GM21717 (cell line): ENCODE measurements around the gene KIF26A.

Experiments
- ATAC-seq: cut with Tn5 transposase; IDR thresholded peaks from one replicate; pipeline ENCODE4 v1.9.1; 2021; ENCODE audit warnings: mild to moderate bottlenecking, moderate library complexity; ENCODE audit not compliant: unreplicated experiment

KIF26A gene

GRCh38 chr14:104175041-104175440 lies 36.7 kb downstream of the KIF26A start:
- ATAC-seq, result no peak

- ATAC-seq, result no peak
These were observed 37.4 kb downstream of the KIF26A start for GRCh38 chr14:104175811-104176210.

GRCh38 chr14:104176611-104177010 lies 38.2 kb downstream of the KIF26A start:
- ATAC-seq, result no peak

GRCh38 chr14:104177411-104177810 lies 39.0 kb downstream of the KIF26A start:
- no peak for ATAC-seq

GRCh38 chr14:104178279-104178678 lies 39.9 kb downstream of the KIF26A start:
- ATAC-seq, result no peak

GRCh38 chr14:104179126-104179525 lies 40.7 kb downstream of the KIF26A start:
- ATAC-seq, result no peak

GRCh38 chr14:104179564-104180129 lies 41.3 kb downstream of the KIF26A start:
- no peak for ATAC-seq

GRCh38 chr14:104180561-104181165 lies 42.3 kb downstream of the KIF26A start:
- ATAC-seq, result no peak

- no peak for ATAC-seq
These were observed 43.6 kb downstream of the KIF26A start for GRCh38 chr14:104181761-104182530.

- ATAC-seq, result no peak
These were observed 44.6 kb downstream of the KIF26A start for GRCh38 chr14:104182857-104183425.

GRCh38 chr14:104183796-104184195 lies 45.4 kb downstream of the KIF26A start:
- no peak for ATAC-seq

- no peak for ATAC-seq
These were observed 46.1 kb downstream of the KIF26A start for GRCh38 chr14:104184506-104184905.

GRCh38 chr14:104184911-104185499 lies 46.6 kb downstream of the KIF26A start:
- ATAC-seq, result no peak

- no peak for ATAC-seq
These were observed 47.6 kb downstream of the KIF26A start for GRCh38 chr14:104185916-104186495.

- no peak for ATAC-seq
These were observed 48.2 kb downstream of the KIF26A start for GRCh38 chr14:104186575-104186974.

- ATAC-seq, result no peak
These were observed 48.9 kb downstream of the KIF26A start for GRCh38 chr14:104187121-104187889.

- no peak for ATAC-seq
These were observed 49.7 kb downstream of the KIF26A start for GRCh38 chr14:104187931-104188726.

GRCh38 chr14:104188727-104189400 lies 50.5 kb downstream of the KIF26A start:
- no peak for ATAC-seq
